Endothelial cell (in vitro differentiated cells): ENCODE data around the gene PI4KB. TPM values are rescaled to one million over a fixed set of nuclear protein-coding genes. Genes with fewer than 3 reads are reported as not detected.

Source experiments
- DNase-seq: peaks from one replicate; pipeline ENCODE4 v3.0.0; 2021; ENCODE audit warnings: low spot score
- H3K27ac Mint-ChIP-seq: one replicate; pipeline ENCODE4 v1.8.0; 2021; ENCODE audit warnings: mixed read lengths, inconsistent platforms; ENCODE audit not compliant: unreplicated experiment
- H3K27me3 Mint-ChIP-seq: one replicate; pipeline ENCODE4 v1.8.0; 2021; ENCODE audit warnings: mild to moderate bottlenecking, moderate library complexity, mixed read lengths, inconsistent platforms; ENCODE audit not compliant: unreplicated experiment
- H3K36me3 Mint-ChIP-seq: one replicate; pipeline ENCODE4 v1.8.0; 2021; ENCODE audit warnings: mild to moderate bottlenecking, low read depth, mixed read lengths, inconsistent platforms; ENCODE audit not compliant: unreplicated experiment
- H3K4me1 Mint-ChIP-seq: one replicate; pipeline ENCODE4 v1.8.0; 2021; ENCODE audit warnings: mild to moderate bottlenecking, mixed read lengths, inconsistent platforms; ENCODE audit not compliant: unreplicated experiment
- H3K4me3 Mint-ChIP-seq: one replicate; pipeline ENCODE4 v1.8.0; 2021; ENCODE audit warnings: mild to moderate bottlenecking, mixed read lengths, inconsistent platforms; ENCODE audit not compliant: unreplicated experiment
- H3K9me3 Mint-ChIP-seq: one replicate; pipeline ENCODE4 v1.8.0; 2021; ENCODE audit warnings: mixed read lengths, inconsistent platforms; ENCODE audit not compliant: unreplicated experiment
- total RNA-seq: library from RNA; stranded (reverse); fragmentation: NEBNext Ultra II Directional; extraction: Animal tissue kit (Norgen Biotek cat#: 25700); gene quantifications from one replicate; pipeline ENCODE4 v1.2.1, GENCODE V29; 2021; ENCODE audit not compliant: unreplicated experiment
- TF ChIP-seq, protein P1 (sequence below): fragments of 200-600 bp; sonication (generic); IDR thresholded peaks from one replicate; pipeline ENCODE4 v1.5.0; 2021; ENCODE audit warnings: antibody characterized with exemption; ENCODE audit not compliant: unreplicated experiment

Gene PI4KB
- total RNA-seq, 1 donor from 2014 or later, result 50.3 TPM

DNA sequence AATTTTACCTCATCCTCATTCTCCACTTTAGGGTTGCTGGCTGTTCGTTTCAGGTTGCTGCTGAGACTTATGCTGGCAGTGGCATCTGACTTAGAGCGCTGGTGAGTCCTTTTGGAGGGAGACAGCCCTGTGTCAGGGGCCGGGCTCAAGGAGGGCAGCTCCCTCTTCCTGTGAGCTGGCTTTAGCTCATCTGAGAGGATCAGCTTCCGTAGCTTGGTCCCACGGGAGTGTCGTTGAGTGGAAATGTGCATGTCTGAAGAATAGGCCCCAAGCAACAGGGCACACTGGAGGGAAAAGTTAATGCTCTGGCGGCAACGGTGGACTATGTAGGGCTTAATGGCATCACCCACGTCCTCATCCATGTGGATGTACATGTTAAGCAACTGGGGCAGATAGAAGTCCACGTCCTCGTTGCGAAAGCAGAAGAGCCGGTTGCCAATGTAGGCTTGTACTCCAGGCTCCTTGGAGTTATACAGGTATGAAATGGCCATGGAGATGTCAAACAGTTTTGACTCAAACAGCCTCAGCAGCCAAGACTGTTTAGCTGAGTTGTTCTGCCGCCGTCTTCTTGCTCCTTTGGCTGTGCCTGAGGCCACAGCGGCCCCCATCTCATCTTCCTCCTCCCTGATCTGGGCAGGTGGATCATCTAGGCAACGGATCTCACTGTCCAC lies 11.5 kb downstream of the PI4KB start:
- DNase-seq, result no peak
- peaks cover 16% of the 10 kb centered on the region for H3K4me1 Mint-ChIP-seq
- H3K36me3 Mint-ChIP-seq, result peaks cover 50% of the 10 kb centered on the region
- TF ChIP-seq, protein P1, sequence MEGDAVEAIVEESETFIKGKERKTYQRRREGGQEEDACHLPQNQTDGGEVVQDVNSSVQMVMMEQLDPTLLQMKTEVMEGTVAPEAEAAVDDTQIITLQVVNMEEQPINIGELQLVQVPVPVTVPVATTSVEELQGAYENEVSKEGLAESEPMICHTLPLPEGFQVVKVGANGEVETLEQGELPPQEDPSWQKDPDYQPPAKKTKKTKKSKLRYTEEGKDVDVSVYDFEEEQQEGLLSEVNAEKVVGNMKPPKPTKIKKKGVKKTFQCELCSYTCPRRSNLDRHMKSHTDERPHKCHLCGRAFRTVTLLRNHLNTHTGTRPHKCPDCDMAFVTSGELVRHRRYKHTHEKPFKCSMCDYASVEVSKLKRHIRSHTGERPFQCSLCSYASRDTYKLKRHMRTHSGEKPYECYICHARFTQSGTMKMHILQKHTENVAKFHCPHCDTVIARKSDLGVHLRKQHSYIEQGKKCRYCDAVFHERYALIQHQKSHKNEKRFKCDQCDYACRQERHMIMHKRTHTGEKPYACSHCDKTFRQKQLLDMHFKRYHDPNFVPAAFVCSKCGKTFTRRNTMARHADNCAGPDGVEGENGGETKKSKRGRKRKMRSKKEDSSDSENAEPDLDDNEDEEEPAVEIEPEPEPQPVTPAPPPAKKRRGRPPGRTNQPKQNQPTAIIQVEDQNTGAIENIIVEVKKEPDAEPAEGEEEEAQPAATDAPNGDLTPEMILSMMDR, result no peak
- H3K9me3 Mint-ChIP-seq, result no peaks in the 10 kb centered on the region
- H3K27ac Mint-ChIP-seq, result no peak overlapping the region
- H3K27me3 Mint-ChIP-seq, result peaks cover under 1% of the 10 kb centered on the region
- no peak overlapping the region for H3K4me3 Mint-ChIP-seq

DNA sequence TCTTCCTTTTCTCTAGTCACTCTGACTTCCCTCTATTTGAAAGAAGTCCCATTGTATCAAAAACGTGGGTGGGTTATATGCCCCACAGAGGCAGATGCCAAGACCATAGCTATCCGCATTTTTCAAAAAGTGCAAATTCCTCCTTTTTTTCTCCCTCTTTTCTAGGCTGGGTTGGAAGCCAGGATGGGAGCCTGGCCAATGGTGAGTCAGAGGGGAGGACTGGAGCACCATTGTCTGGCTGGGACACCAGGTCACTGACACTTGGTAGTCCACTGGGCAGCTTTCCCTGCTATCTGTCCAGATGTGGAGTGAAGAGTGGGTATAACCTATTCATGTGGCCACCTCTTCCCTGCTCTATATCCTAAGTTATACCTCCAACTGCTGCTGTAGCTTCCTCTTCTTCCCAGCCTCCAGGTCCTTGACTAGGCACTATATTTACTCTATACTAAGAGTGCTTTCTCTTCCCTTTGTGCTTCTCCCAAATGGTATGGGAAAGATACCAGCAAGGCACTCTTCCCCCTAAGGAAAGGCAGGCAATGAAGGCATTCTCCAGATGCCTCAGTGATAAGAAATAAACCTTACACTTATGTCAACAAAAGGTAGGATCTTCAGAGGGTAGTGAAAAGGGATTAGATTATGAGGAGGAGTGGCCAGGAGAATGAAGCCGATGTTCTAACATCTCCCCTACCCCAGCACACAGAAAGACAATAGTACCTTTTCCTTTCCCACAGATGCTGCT lies 12.9 kb downstream of the PI4KB start:
- DNase-seq, result no peak
- Mint-ChIP-seq H3K27ac (no peak overlapping the region), H3K27me3 (no peaks in the 10 kb centered on the region), H3K9me3 (no peaks in the 10 kb centered on the region), H3K36me3 (peaks cover 55% of the 10 kb centered on the region), H3K4me3 (no peak overlapping the region), H3K4me1 (peaks cover 22% of the 10 kb centered on the region)
- TF ChIP-seq, protein P1, result no peak

DNA sequence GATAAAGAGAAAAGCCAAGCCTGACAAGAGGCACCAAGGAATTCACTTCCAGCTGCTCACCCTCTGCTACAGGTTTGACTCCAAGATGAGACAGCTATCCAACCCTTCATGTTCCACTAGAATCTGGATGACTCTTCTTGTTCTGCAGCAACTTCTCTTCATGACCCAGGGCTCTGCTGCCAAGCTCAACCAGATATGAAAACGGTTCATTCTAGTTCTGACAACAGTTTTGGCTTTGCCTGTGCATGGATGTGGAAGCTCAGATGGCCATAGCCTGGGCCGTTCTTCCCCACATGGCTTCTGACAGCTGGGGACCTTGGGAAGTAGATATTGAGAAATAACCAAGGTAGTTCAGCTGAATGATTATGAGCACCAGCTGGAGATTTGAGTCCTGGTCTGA lies 13.7 kb downstream of the PI4KB start:
- TF ChIP-seq, protein P1, result no peak
- Mint-ChIP-seq H3K36me3 (peaks cover 62% of the 10 kb centered on the region), H3K27ac (no peak overlapping the region), H3K4me3 (no peak overlapping the region), H3K9me3 (no peaks in the 10 kb centered on the region), H3K27me3 (no peaks in the 10 kb centered on the region), H3K4me1 (peaks cover 29% of the 10 kb centered on the region)
- no peak for DNase-seq

DNA sequence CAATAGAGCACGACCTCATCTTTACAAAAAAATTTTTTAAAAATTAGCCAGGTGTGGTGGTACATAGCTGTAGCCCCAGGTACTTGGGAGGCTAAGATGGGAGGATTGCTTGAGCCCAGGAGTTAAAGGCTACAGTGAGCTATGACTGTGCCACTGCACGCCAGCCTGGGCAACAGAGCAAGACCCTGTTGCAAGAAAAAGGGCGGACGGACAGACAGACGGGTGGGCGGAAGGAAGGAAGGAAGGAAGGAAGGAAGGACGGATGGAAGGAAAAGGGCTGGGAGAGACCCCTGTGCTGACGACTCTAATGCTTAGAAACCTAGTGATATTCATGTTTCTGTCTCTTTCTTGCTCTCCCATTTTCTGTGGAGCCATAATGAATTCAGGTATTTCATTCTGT lies 14.4 kb downstream of the PI4KB start:
- H3K9me3 Mint-ChIP-seq, result no peaks in the 10 kb centered on the region
- peaks cover 62% of the 10 kb centered on the region for H3K36me3 Mint-ChIP-seq
- no peak for DNase-seq
- TF ChIP-seq, protein P1, result no peak
- H3K4me3 Mint-ChIP-seq, result peak overlapping the region; percentile 42
- peaks cover 2% of the 10 kb centered on the region for H3K27me3 Mint-ChIP-seq
- H3K27ac Mint-ChIP-seq, result no peak overlapping the region
- peaks cover 29% of the 10 kb centered on the region for H3K4me1 Mint-ChIP-seq

DNA sequence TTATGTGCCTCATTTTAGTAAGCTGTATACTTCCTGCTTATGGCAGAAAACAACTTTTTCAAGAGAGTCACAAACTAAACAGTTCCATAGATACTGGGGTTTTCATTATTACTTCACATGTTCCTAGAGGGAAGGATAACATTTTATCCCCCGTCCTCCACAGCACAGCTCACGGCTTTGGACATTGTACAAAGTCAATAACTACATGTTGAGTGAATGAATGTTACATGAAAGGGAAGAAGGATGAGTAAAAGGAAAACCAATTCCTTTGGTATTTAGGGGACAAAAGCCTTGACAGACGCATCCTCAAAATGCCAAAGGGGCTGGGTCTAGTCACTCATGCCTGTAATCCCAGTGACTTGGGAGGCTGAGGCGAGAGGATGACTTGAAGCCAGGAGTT lies 14.8 kb downstream of the PI4KB start:
- Mint-ChIP-seq H3K4me1 (peaks cover 29% of the 10 kb centered on the region), H3K27me3 (peaks cover 2% of the 10 kb centered on the region), H3K36me3 (peaks cover 60% of the 10 kb centered on the region), H3K9me3 (no peaks in the 10 kb centered on the region), H3K4me3 (peak overlapping the region; percentile 37), H3K27ac (no peak overlapping the region)
- no peak for DNase-seq
- TF ChIP-seq, protein P1, result no peak
